CD8-positive, alpha-beta memory T cell (primary cell): ENCODE measurements around the gene CTXN1. TPM values are rescaled to one million over a fixed set of nuclear protein-coding genes. Genes with fewer than 3 reads are reported as not detected.

Experiments used
- CTCF ChIA-PET: fragments of 350-600 bp; sonication (Branson Sonifier 250); formaldehyde crosslinking; loops from one replicate; lab custom pipeline; 2021; ENCODE audit warnings: antibody characterized with exemption; lab: Charles Lee
- POLR2A ChIA-PET: fragments of 350-600 bp; sonication (Branson Sonifier 250); formaldehyde crosslinking; loops from one replicate; lab custom pipeline; 2021; ENCODE audit warnings: antibody characterized with exemption; lab: Charles Lee
- DNase-seq, 5 donors: peaks; one replicate each; pipeline versions ENCODE4 v3.0.0 to v3.0.0-alpha.2; 2020 to 2022; ENCODE audit warnings: mixed read lengths in 1 of 5
- H3K27ac ChIP-seq: one replicate; pipeline ENCODE4 v1.7.0; 2013; ENCODE audit warnings: low read depth, mild to moderate bottlenecking, low read length, moderate library complexity
- H3K27me3 ChIP-seq: 2 replicates; pipeline ENCODE4 v1.7.0; 2013; ENCODE audit warnings: low read length, mild to moderate bottlenecking; ENCODE audit not compliant: insufficient read depth, poor library complexity, severe bottlenecking
- H3K36me3 ChIP-seq: 2 replicates; pipeline ENCODE4 v1.7.0; 2013; ENCODE audit warnings: mild to moderate bottlenecking, low read length, moderate library complexity; ENCODE audit not compliant: insufficient read depth
- H3K4me1 ChIP-seq: 2 replicates; pipeline ENCODE4 v1.7.0; 2013; ENCODE audit warnings: mild to moderate bottlenecking, low read length, moderate library complexity; ENCODE audit not compliant: insufficient read depth
- H3K4me3 ChIP-seq: 2 replicates; pipeline ENCODE4 v1.7.0; 2013; ENCODE audit warnings: mild to moderate bottlenecking, low read length
- H3K9me3 ChIP-seq: 2 replicates; pipeline ENCODE4 v1.7.0; 2013; ENCODE audit warnings: mild to moderate bottlenecking, low read length
- H3K27ac Mint-ChIP-seq, 8 donors: one replicate each; pipeline ENCODE4 v1.8.0; 2020 to 2021; ENCODE audit warnings: mixed read lengths in 8 of 8, mild to moderate bottlenecking in 6 of 8, inconsistent platforms in 3 of 8, moderate library complexity in 3 of 8
- H3K27me3 Mint-ChIP-seq, 2 donors: one replicate each; pipeline ENCODE4 v1.8.0; 2020 to 2021; ENCODE audit warnings: mixed read lengths in 2 of 2, mild to moderate bottlenecking in 1 of 2, moderate library complexity in 1 of 2
- H3K36me3 Mint-ChIP-seq, 3 donors: one replicate each; pipeline ENCODE4 v1.8.0; 2020 to 2021; ENCODE audit warnings: mixed read lengths in 3 of 3, inconsistent platforms in 1 of 3, mild to moderate bottlenecking in 1 of 3
- H3K4me1 Mint-ChIP-seq, 3 donors: one replicate each; pipeline ENCODE4 v1.8.0; 2020 to 2021; ENCODE audit warnings: mixed read lengths in 3 of 3, inconsistent platforms in 1 of 3, mild to moderate bottlenecking in 1 of 3
- H3K4me3 Mint-ChIP-seq, 7 donors: one replicate each; pipeline ENCODE4 v1.8.0; 2020 to 2021; ENCODE audit warnings: mixed read lengths in 7 of 7, mild to moderate bottlenecking in 6 of 7, moderate library complexity in 4 of 7, inconsistent platforms in 2 of 7
- H3K9me3 Mint-ChIP-seq, 5 donors: one replicate each; pipeline ENCODE4 v1.8.0; 2020 to 2022; ENCODE audit warnings: mixed read lengths in 5 of 5, mild to moderate bottlenecking in 3 of 5, moderate library complexity in 2 of 5, inconsistent platforms in 1 of 5
- polyA plus RNA-seq: library from polyadenylated mRNA; unstranded; fragments of 300-500 nt; fragmentation: Illumina TruSeq; gene quantifications from one replicate; pipeline ENCODE4 v1.2.3, GENCODE V29; 2021
- total RNA-seq, 2 experiments: library from RNA; stranded (reverse); gene quantifications; one replicate each; pipeline ENCODE4 v1.2.3, GENCODE V29; 2021

CTXN1 gene
- total and polyA plus RNA-seq, 3 experiments from 2014 or later: 0.42 to 0.72 TPM; not detected in 1

GRCh38 chr19:7959211-7959610 lies 33.3 kb upstream of the CTXN1 start:
- Histone ChIP-seq H3K27ac (no peak overlapping the region), H3K9me3 (no peaks in the 10 kb centered on the region), H3K4me1 (no peaks in the 10 kb centered on the region), H3K36me3 (peaks cover 5% of the 10 kb centered on the region), H3K4me3 (no peak overlapping the region), H3K27me3 (no peaks in the 10 kb centered on the region)
- Mint-ChIP-seq H3K4me1 (no peaks in the 10 kb centered on the region), H3K4me3 (no peak overlapping the region), H3K9me3 (no peaks in the 10 kb centered on the region), H3K27ac (peak overlapping the region in 1 of 8 donors; percentile 73), H3K27me3 (no peaks in the 10 kb centered on the region), H3K36me3 (peaks cover 4 to 43% (median 4%) of the 10 kb centered on the region in 3 donors)
- ChIA-PET CTCF (interaction anchor here (1.3 kb wide), 1 partner anchor 15 kb away, joined by 5 read pairs; the partner anchor contains the start of gene TIMM44), POLR2A (no interaction called here)
- DNase-seq: no peak

- Mint-ChIP-seq H3K4me3 (no peak overlapping the region), H3K27ac (peak overlapping the region in 1 of 8 donors; percentile 77), H3K9me3 (no peaks in the 10 kb centered on the region), H3K4me1 (no peaks in the 10 kb centered on the region), H3K27me3 (no peaks in the 10 kb centered on the region), H3K36me3 (peaks cover 0 to 16% (median 0%) of the 10 kb centered on the region in 3 donors)
- Histone ChIP-seq H3K9me3 (no peaks in the 10 kb centered on the region), H3K4me3 (no peak overlapping the region), H3K27me3 (no peaks in the 10 kb centered on the region), H3K36me3 (no peaks in the 10 kb centered on the region), H3K27ac (no peak overlapping the region), H3K4me1 (no peaks in the 10 kb centered on the region)
- CTCF ChIA-PET: no interaction called here
- no peak for DNase-seq
- POLR2A ChIA-PET: interaction anchor here (0.7 kb wide), 1 partner anchor 443 kb away, joined by 9 read pairs; no protein-coding TSS in a partner anchor
Measured at GRCh38 chr19:7955696-7956095, 29.8 kb upstream of the CTXN1 start.

GRCh38 chr19:7953576-7953975 lies 27.6 kb upstream of the CTXN1 start:
- H3K36me3 ChIP-seq: no peaks in the 10 kb centered on the region
- POLR2A ChIA-PET: no interaction called here
- Mint-ChIP-seq H3K27ac (no peak overlapping the region), H3K4me1 (no peaks in the 10 kb centered on the region), H3K27me3 (no peaks in the 10 kb centered on the region), H3K4me3 (no peak overlapping the region), H3K9me3 (no peaks in the 10 kb centered on the region), H3K36me3 (peaks cover 0 to 8% (median 0%) of the 10 kb centered on the region in 3 donors)
- CTCF ChIA-PET: interaction anchor here (1.4 kb wide), 1 partner anchor 9 kb away, joined by 6 read pairs; no protein-coding TSS in a partner anchor
- no peak overlapping the region for H3K27ac ChIP-seq
- no peaks in the 10 kb centered on the region for H3K4me1 ChIP-seq
- H3K9me3 ChIP-seq: no peaks in the 10 kb centered on the region
- no peak overlapping the region for H3K4me3 ChIP-seq
- no peaks in the 10 kb centered on the region for H3K27me3 ChIP-seq
- no peak for DNase-seq

GRCh38 chr19:7953060-7953459 lies 27.1 kb upstream of the CTXN1 start:
- no peak for DNase-seq
- Mint-ChIP-seq H3K4me1 (no peaks in the 10 kb centered on the region), H3K27me3 (no peaks in the 10 kb centered on the region), H3K4me3 (no peak overlapping the region), H3K9me3 (no peaks in the 10 kb centered on the region), H3K27ac (no peak overlapping the region), H3K36me3 (peaks cover 0 to 4% (median 0%) of the 10 kb centered on the region in 3 donors)
- ChIA-PET POLR2A (no interaction called here), CTCF (no interaction called here)
- Histone ChIP-seq H3K4me3 (no peak overlapping the region), H3K27ac (no peak overlapping the region), H3K4me1 (no peaks in the 10 kb centered on the region), H3K9me3 (no peaks in the 10 kb centered on the region), H3K36me3 (no peaks in the 10 kb centered on the region), H3K27me3 (no peaks in the 10 kb centered on the region)

GRCh38 chr19:7947939-7948338 lies 22.0 kb upstream of the CTXN1 start:
- H3K9me3 ChIP-seq: no peaks in the 10 kb centered on the region
- H3K27ac ChIP-seq: no peak overlapping the region
- H3K4me3 ChIP-seq: no peak overlapping the region
- H3K4me1 ChIP-seq: peaks cover 2% of the 10 kb centered on the region
- no peak for DNase-seq
- H3K27me3 ChIP-seq: no peaks in the 10 kb centered on the region
- no peaks in the 10 kb centered on the region for H3K36me3 ChIP-seq
- ChIA-PET POLR2A (interaction anchor here (0.5 kb wide), 1 partner anchor 576 kb away, joined by 5 read pairs; no protein-coding TSS in a partner anchor), CTCF (no interaction called here)
- Mint-ChIP-seq H3K4me3 (no peak overlapping the region), H3K36me3 (peaks cover 0 to 6% (median 0%) of the 10 kb centered on the region in 3 donors), H3K4me1 (peaks cover 6 to 14% (median 13%) of the 10 kb centered on the region in 3 donors), H3K27ac (no peak overlapping the region), H3K27me3 (peaks cover 0 to 2% of the 10 kb centered on the region in 2 donors), H3K9me3 (no peaks in the 10 kb centered on the region)

DNA sequence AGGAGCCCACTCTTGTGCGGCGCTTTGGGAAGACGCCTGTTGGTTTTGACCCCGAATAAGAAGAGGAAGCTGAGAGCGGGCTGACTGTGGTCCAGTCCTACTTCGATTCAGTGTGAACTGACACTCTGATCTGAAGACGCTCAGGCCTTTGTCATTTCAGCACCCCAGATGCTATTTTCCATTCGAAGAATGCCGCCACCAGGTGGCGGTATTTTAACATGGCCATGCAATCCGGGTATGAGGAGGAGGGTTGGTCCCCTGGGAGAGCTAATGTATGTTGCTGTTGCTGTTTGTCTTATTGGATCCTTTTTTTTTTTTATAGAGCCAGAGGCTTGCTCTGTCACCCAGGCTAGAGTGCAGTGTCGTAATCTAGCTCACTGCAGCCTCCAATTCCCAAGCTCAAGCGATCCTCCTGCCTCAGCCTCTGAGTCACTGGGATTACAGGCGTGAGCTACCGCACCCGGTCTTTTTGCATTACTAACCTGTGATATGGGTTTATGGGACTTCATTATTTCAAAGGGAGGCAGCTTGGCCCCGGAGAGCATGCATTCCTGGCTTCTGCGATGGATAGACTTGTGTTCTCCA lies 18.3 kb upstream of the CTXN1 start:
- H3K27me3 ChIP-seq: no peaks in the 10 kb centered on the region
- peak overlapping the region; percentile 100 for H3K4me3 ChIP-seq
- ChIA-PET CTCF (interaction anchor here (0.6 to 5.1 kb wide), 26 partner anchors 10 to 422 kb away, joined by 3 to 41 read pairs (median 4); partner anchors contain the start of genes CTXN1, ELAVL1, MCOLN1 and SNAPC2), POLR2A (interaction anchor here (0.5 to 2.9 kb wide), 10 partner anchors 16 to 412 kb away, joined by 3 to 42 read pairs (median 6); partner anchors contain the start of genes ELAVL1, MAP2K7, PET100 and SNAPC2)
- H3K9me3 ChIP-seq: no peaks in the 10 kb centered on the region
- H3K27ac Mint-ChIP-seq: peak overlapping the region; percentile 88 to 99 (median 96)
- H3K27ac ChIP-seq: peak overlapping the region; percentile 98
- H3K36me3 Mint-ChIP-seq: peaks cover 3 to 22% (median 5%) of the 10 kb centered on the region in 3 donors
- DNase-seq: peak; percentile 75 to 88 (median 78)
- peaks cover 0 to 2% of the 10 kb centered on the region in 2 donors for H3K27me3 Mint-ChIP-seq
- H3K4me1 ChIP-seq: peaks cover 13% of the 10 kb centered on the region
- H3K36me3 ChIP-seq: peaks cover 8% of the 10 kb centered on the region
- peaks cover 19 to 40% (median 26%) of the 10 kb centered on the region in 3 donors for H3K4me1 Mint-ChIP-seq
- no peaks in the 10 kb centered on the region for H3K9me3 Mint-ChIP-seq
- peak overlapping the region; percentile 87 to 96 (median 91) for H3K4me3 Mint-ChIP-seq

GRCh38 chr19:7943444-7944176 lies 17.7 kb upstream of the CTXN1 start, which contains the start of gene TIMM44:
TIMM44 (minus strand) TSS chr19:7943666; CDS start chr19:7943651, 15 bp downstream.
- DNase-seq: peak; percentile 98 to 99 (median 99)
- POLR2A ChIA-PET: interaction anchor here (0.5 to 2.9 kb wide), 12 partner anchors 13 to 412 kb away, joined by 3 to 42 read pairs (median 6); partner anchors contain the start of genes ELAVL1, MAP2K7, PET100 and SNAPC2

More at GRCh38 chr19:7943444-7944176, 17.7 kb upstream of the CTXN1 start, which contains the start of gene TIMM44:
- peak within 1 kb of the TSS; percentile 98 for H3K27ac ChIP-seq
- H3K9me3 ChIP-seq: no peaks in the 10 kb centered on the region
- Mint-ChIP-seq H3K27me3 (peaks cover 0 to 2% of the 10 kb centered on the region in 2 donors), H3K4me3 (peak within 1 kb of the TSS; percentile 87 to 96 (median 91)), H3K9me3 (no peaks in the 10 kb centered on the region), H3K4me1 (peaks cover 23 to 45% (median 29%) of the 10 kb centered on the region in 3 donors), H3K36me3 (peaks cover 5 to 27% (median 7%) of the 10 kb centered on the region in 3 donors), H3K27ac (peak within 1 kb of the TSS; percentile 88 to 99 (median 96))
- H3K27me3 ChIP-seq: no peaks in the 10 kb centered on the region
- peak within 1 kb of the TSS; percentile 100 for H3K4me3 ChIP-seq
- peaks cover 13% of the 10 kb centered on the region for H3K4me1 ChIP-seq
- peaks cover 8% of the 10 kb centered on the region for H3K36me3 ChIP-seq
- CTCF ChIA-PET: interaction anchor here (0.9 to 5.1 kb wide), 23 partner anchors 11 to 421 kb away, joined by 3 to 41 read pairs (median 4); partner anchors contain the start of genes ELAVL1, MCOLN1 and SNAPC2
